Panc1 (cell line): ENCODE data around the gene SETD1B. TPM values are rescaled to one million over a fixed set of nuclear protein-coding genes. Genes with fewer than 3 reads are reported as not detected.
A peak's percentile ranks its signal among the peaks of the same experiment; 100 is the strongest.

Experiments
- ATAC-seq: fragments of 200-7000 bp; cut with Tn5 transposase; 2 replicates; pipeline ENCODE4 v1.9.1; 2020; ENCODE audit warnings: mild to moderate bottlenecking, moderate library complexity
- BruUV-seq: library from RNA; stranded (reverse); fragments of 400-500 nt; replicated peaks from 2 replicates; lab custom pipeline; 2021; lab: Mats Ljungman, UMichigan
- CTCF ChIA-PET: fragments of 300-600 bp; sonication (Branson Sonifier 250); formaldehyde crosslinking; loops from one replicate; lab custom pipeline; 2022; ENCODE audit warnings: antibody characterized with exemption; lab: Charles Lee
- POLR2A ChIA-PET: fragments of 300-600 bp; sonication (Branson Sonifier 250); formaldehyde crosslinking; loops from one replicate; lab custom pipeline; 2022; ENCODE audit warnings: antibody characterized with exemption; lab: Charles Lee
- DNase-seq: peaks from one replicate; pipeline ENCODE4 v3.0.0-alpha.2; 2010; ENCODE audit warnings: low read depth, low spot score
- H3K27ac ChIP-seq: 2 replicates; pipeline ENCODE4 v1.5.1; 2011; ENCODE audit warnings: mild to moderate bottlenecking, low read length, inconsistent platforms
- H3K27me3 ChIP-seq: fragments of 200-500 bp; sonication (Bioruptor generic); 2 replicates; pipeline ENCODE4 v1.6.0; 2014; ENCODE audit warnings: low read length, inconsistent platforms; ENCODE audit not compliant: control insufficient read depth, insufficient read depth
- H3K36me3 ChIP-seq: fragments of 200-500 bp; sonication (Bioruptor generic); 2 replicates; pipeline ENCODE4 v1.5.1; 2014; ENCODE audit warnings: inconsistent platforms, mild to moderate bottlenecking, low read length, moderate library complexity; ENCODE audit not compliant: control insufficient read depth, insufficient read depth
- H3K4me1 ChIP-seq: 2 replicates; pipeline ENCODE4 v1.5.1; 2011; ENCODE audit warnings: inconsistent platforms, mild to moderate bottlenecking, low read length, moderate library complexity; ENCODE audit not compliant: control insufficient read depth, insufficient read depth
- H3K4me3 ChIP-seq, 2 experiments: 2 replicates each; pipeline ENCODE4 v1.5.1; 2011 to 2012; ENCODE audit warnings: low read depth in 2 of 2, low read length in 2 of 2, mild to moderate bottlenecking in 2 of 2, inconsistent platforms in 1 of 2, moderate library complexity in 1 of 2
- H3K9me3 ChIP-seq: fragments of 200-500 bp; sonication (Bioruptor generic); 2 replicates; pipeline ENCODE4 v1.5.1; 2014; ENCODE audit warnings: low read depth, mild to moderate bottlenecking, inconsistent platforms, low read length, moderate library complexity; ENCODE audit not compliant: control insufficient read depth, insufficient read depth
- CTCF ChIP-seq: fragments of 450-650 bp; IDR thresholded peaks from 2 replicates; pipeline ENCODE4 v1.5.1; 2017; ENCODE audit warnings: mild to moderate bottlenecking
- POLR2AphosphoS5 ChIP-seq: IDR thresholded peaks from 2 replicates; pipeline ENCODE4 v1.6.1; 2012; ENCODE audit warnings: mild to moderate bottlenecking, low read depth, low read length, moderate library complexity
- REST ChIP-seq, 2 experiments: IDR thresholded peaks; 2 replicates each; pipeline ENCODE4 v1.6.1; 2011 to 2012; ENCODE audit warnings: low read depth in 2 of 2, control low read depth in 1 of 2, low read length in 1 of 2, mild to moderate bottlenecking in 1 of 2, moderate library complexity in 1 of 2; ENCODE audit not compliant: insufficient read depth in 1 of 2
- SIN3A ChIP-seq: IDR thresholded peaks from 2 replicates; pipeline ENCODE4 v1.6.1; 2012; ENCODE audit warnings: low read depth, mild to moderate bottlenecking, low read length, moderate library complexity, borderline replicate concordance; ENCODE audit not compliant: insufficient read depth
- TCF7L2 ChIP-seq: IDR thresholded peaks from 2 replicates; pipeline ENCODE4 v1.6.1; 2011; ENCODE audit warnings: mild to moderate bottlenecking, low read depth, low read length, inconsistent platforms
- in situ Hi-C: cut with HindIII; loops from 2 replicates; pipeline ENCODE4 v1.10.0; 2016; ENCODE audit warnings: low sequenced_read_pairs, low pct_unique_long_range_greater_than_20kb
- intact Hi-C: fragments of 100-400 bp; cut with micrococcal nuclease; formaldehyde crosslinking; loops from one replicate; pipeline ENCODE4 v1.10.0; 2022; ENCODE audit not compliant: unreplicated experiment
- total RNA-seq: library from RNA; stranded (reverse); gene quantifications from one replicate; pipeline ENCODE4 v1.2.1, GENCODE V29; 2021; ENCODE audit not compliant: unreplicated experiment

The SETD1B gene
- total RNA-seq, 1 experiment from 2014 or later, result 31.2 TPM

DNA sequence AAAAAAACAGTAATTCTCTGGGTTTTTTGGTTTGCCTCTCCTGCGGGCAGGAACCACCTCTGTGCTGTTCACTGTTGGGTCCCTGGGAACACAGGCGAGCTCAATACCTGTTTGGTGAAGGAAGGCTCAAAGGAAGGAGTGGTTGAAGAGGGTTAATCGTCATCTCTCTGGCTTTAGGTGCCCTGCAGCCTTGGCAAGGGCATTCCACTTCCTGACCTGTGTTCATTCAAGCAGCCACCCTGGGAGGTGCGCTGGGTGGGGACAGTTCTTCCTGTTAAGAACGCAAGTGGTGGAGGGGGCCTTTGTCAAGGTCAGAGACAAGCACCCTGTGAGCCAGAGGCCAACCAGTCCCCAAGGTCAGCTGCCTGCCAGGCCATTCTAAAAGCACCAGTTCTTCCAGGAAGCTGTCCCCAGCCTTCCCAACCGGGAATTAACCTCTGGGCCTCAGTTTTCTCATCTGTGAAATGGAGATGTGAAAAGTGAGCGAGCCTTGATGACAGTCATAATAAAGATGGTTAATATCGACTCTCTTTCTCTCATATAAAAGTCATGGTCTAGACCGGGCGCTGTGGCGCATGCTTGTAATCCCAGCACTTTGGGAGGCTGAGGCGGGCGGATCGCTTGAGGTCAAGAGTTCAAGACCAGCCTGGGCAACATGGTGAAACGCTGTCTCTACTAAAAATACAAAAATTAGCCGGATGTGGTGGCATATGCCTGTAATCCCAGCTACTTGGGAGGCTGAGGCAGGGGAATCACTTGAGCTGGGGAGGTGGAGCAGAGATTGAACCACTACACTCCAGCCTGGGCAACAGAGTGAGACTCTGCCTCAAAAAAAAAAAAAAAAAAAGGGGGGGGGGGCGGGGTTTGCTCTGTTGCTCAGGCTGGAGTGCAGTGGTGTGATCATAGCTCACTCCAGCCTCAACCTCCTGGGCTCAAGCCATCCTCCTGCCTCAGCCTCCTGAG, 16.5 kb upstream of the SETD1B start:
- Histone ChIP-seq H3K4me1 (peaks cover 57% of the 10 kb centered on the region), H3K27ac (peak overlapping the region; percentile 79), H3K9me3 (no peaks in the 10 kb centered on the region), H3K27me3 (no peaks in the 10 kb centered on the region), H3K4me3 (no peak overlapping the region), H3K36me3 (no peaks in the 10 kb centered on the region)
- DNase-seq (no peak), ATAC-seq (no peak)
- POLR2A ChIA-PET, result interaction anchor here (0.6 kb wide), 1 partner anchor 20 kb away, joined by 4 read pairs; no protein-coding TSS in a partner anchor
- intact Hi-C loops, result no loop called here
- TF ChIP-seq POLR2AphosphoS5 (no peak), SIN3A (no peak), CTCF (no peak), REST (IDR thresholded peaks at IDR 0.05; ENCODE audit: insufficient read depth in 1 of 2, low read depth in 2 of 2, low read length in 1 of 2) (no peak), TCF7L2 (no peak)
- CTCF ChIA-PET, result interaction anchor here (0.6 kb wide), 1 partner anchor 157 kb away, joined by 3 read pairs; no protein-coding TSS in a partner anchor
- in situ Hi-C loops, result no loop called here
- BruUV-seq, result no TSS peak

DNA sequence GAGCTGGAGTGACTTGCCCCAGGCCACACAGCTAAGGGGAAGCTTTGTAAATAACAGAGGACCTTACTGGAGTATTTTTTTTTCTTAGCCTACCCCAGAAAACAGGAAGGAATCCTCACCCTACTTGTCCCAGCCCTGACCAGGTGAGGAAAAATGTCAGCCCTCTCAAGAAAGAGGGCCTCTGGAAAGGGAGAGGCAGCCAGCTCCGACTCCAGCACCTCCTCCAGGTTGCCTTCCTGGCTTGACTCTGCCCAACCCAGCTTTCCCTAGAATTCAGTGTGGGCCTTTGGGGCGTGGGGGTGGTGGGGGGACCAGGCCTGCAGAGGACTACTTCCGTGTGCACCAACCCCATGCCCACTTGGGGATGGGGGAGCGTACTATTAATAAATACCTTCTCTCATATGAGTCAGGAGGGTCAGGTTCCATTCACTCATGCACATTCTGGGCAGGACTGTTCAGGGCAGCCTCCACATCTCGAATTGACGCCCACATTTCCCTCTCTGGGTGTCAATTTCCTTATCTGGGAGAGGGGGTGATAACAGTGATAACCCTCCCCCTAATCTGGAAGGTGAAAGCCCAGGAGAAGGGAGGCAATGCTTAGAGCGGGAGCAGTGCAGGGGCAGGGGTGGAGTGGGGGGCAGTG, 15.5 kb upstream of the SETD1B start:
- H3K4me3 ChIP-seq, result no peak overlapping the region
- POLR2A ChIA-PET, result interaction anchor here (0.6 kb wide), 1 partner anchor 19 kb away, joined by 4 read pairs; no protein-coding TSS in a partner anchor
- H3K27me3 ChIP-seq, result no peaks in the 10 kb centered on the region
- BruUV-seq, result no TSS peak
- DNase-seq (no peak), ATAC-seq (no peak)
- H3K36me3 ChIP-seq, result peaks cover 3% of the 10 kb centered on the region; the same call in 1 of the 2 replicates
- intact Hi-C loops, result no loop called here
- CTCF ChIA-PET, result no interaction called here
- no peaks in the 10 kb centered on the region for H3K9me3 ChIP-seq
- peak overlapping the region; percentile 17 for H3K27ac ChIP-seq
- TF ChIP-seq TCF7L2 (no peak), REST (IDR thresholded peaks at IDR 0.05; ENCODE audit: insufficient read depth in 1 of 2, low read depth in 2 of 2, low read length in 1 of 2) (no peak), POLR2AphosphoS5 (no peak), SIN3A (no peak), CTCF (no peak)
- in situ Hi-C loops, result no loop called here
- peaks cover 54% of the 10 kb centered on the region for H3K4me1 ChIP-seq
